Panc1 (cell line): ENCODE results near the gene FCSK. TPM values are rescaled to one million over a fixed set of nuclear protein-coding genes. Genes with fewer than 3 reads are reported as not detected.

Experiments
- ATAC-seq: fragments of 200-7000 bp; cut with Tn5 transposase; 2 replicates; pipeline ENCODE4 v1.9.1; 2020; ENCODE audit warnings: mild to moderate bottlenecking, moderate library complexity
- BruUV-seq: library from RNA; stranded (reverse); fragments of 400-500 nt; replicated peaks from 2 replicates; lab custom pipeline; 2021; lab: Mats Ljungman, UMichigan
- CTCF ChIA-PET: fragments of 300-600 bp; sonication (Branson Sonifier 250); formaldehyde crosslinking; loops from one replicate; lab custom pipeline; 2022; ENCODE audit warnings: antibody characterized with exemption; lab: Charles Lee
- POLR2A ChIA-PET: fragments of 300-600 bp; sonication (Branson Sonifier 250); formaldehyde crosslinking; loops from one replicate; lab custom pipeline; 2022; ENCODE audit warnings: antibody characterized with exemption; lab: Charles Lee
- DNase-seq: peaks from one replicate; pipeline ENCODE4 v3.0.0-alpha.2; 2010; ENCODE audit warnings: low read depth, low spot score
- H3K27ac ChIP-seq: 2 replicates; pipeline ENCODE4 v1.5.1; 2011; ENCODE audit warnings: mild to moderate bottlenecking, low read length, inconsistent platforms
- H3K27me3 ChIP-seq: fragments of 200-500 bp; sonication (Bioruptor generic); 2 replicates; pipeline ENCODE4 v1.6.0; 2014; ENCODE audit warnings: low read length, inconsistent platforms; ENCODE audit not compliant: control insufficient read depth, insufficient read depth
- H3K36me3 ChIP-seq: fragments of 200-500 bp; sonication (Bioruptor generic); 2 replicates; pipeline ENCODE4 v1.5.1; 2014; ENCODE audit warnings: inconsistent platforms, mild to moderate bottlenecking, low read length, moderate library complexity; ENCODE audit not compliant: control insufficient read depth, insufficient read depth
- H3K4me1 ChIP-seq: 2 replicates; pipeline ENCODE4 v1.5.1; 2011; ENCODE audit warnings: inconsistent platforms, mild to moderate bottlenecking, low read length, moderate library complexity; ENCODE audit not compliant: control insufficient read depth, insufficient read depth
- H3K4me3 ChIP-seq, 2 experiments: 2 replicates each; pipeline ENCODE4 v1.5.1; 2011 to 2012; ENCODE audit warnings: low read depth in 2 of 2, low read length in 2 of 2, mild to moderate bottlenecking in 2 of 2, inconsistent platforms in 1 of 2, moderate library complexity in 1 of 2
- H3K9me3 ChIP-seq: fragments of 200-500 bp; sonication (Bioruptor generic); 2 replicates; pipeline ENCODE4 v1.5.1; 2014; ENCODE audit warnings: low read depth, mild to moderate bottlenecking, inconsistent platforms, low read length, moderate library complexity; ENCODE audit not compliant: control insufficient read depth, insufficient read depth
- CTCF ChIP-seq: fragments of 450-650 bp; IDR thresholded peaks from 2 replicates; pipeline ENCODE4 v1.5.1; 2017; ENCODE audit warnings: mild to moderate bottlenecking
- POLR2AphosphoS5 ChIP-seq: IDR thresholded peaks from 2 replicates; pipeline ENCODE4 v1.6.1; 2012; ENCODE audit warnings: mild to moderate bottlenecking, low read depth, low read length, moderate library complexity
- REST ChIP-seq, 2 experiments: IDR thresholded peaks; 2 replicates each; pipeline ENCODE4 v1.6.1; 2011 to 2012; ENCODE audit warnings: low read depth in 2 of 2, control low read depth in 1 of 2, low read length in 1 of 2, mild to moderate bottlenecking in 1 of 2, moderate library complexity in 1 of 2; ENCODE audit not compliant: insufficient read depth in 1 of 2
- SIN3A ChIP-seq: IDR thresholded peaks from 2 replicates; pipeline ENCODE4 v1.6.1; 2012; ENCODE audit warnings: low read depth, mild to moderate bottlenecking, low read length, moderate library complexity, borderline replicate concordance; ENCODE audit not compliant: insufficient read depth
- TCF7L2 ChIP-seq: IDR thresholded peaks from 2 replicates; pipeline ENCODE4 v1.6.1; 2011; ENCODE audit warnings: mild to moderate bottlenecking, low read depth, low read length, inconsistent platforms
- in situ Hi-C: cut with HindIII; loops from 2 replicates; pipeline ENCODE4 v1.10.0; 2016; ENCODE audit warnings: low sequenced_read_pairs, low pct_unique_long_range_greater_than_20kb
- intact Hi-C: fragments of 100-400 bp; cut with micrococcal nuclease; formaldehyde crosslinking; loops from one replicate; pipeline ENCODE4 v1.10.0; 2022; ENCODE audit not compliant: unreplicated experiment
- total RNA-seq: library from RNA; stranded (reverse); gene quantifications from one replicate; pipeline ENCODE4 v1.2.1, GENCODE V29; 2021; ENCODE audit not compliant: unreplicated experiment

Gene FCSK
- total RNA-seq, 1 experiment from 2014 or later: 16.9 TPM

GRCh38 chr16:70493802-70494201 is 39.4 kb downstream of the FCSK start:
- H3K4me3 ChIP-seq: no peak overlapping the region
- CTCF ChIA-PET: no interaction called here
- H3K27me3 ChIP-seq: no peaks in the 10 kb centered on the region
- no peaks in the 10 kb centered on the region for H3K4me1 ChIP-seq
- in situ Hi-C loops (no loop called here), intact Hi-C loops (no loop called here)
- peaks cover 4% of the 10 kb centered on the region; the same call in 1 of the 2 replicates for H3K36me3 ChIP-seq
- no peak overlapping the region for H3K27ac ChIP-seq
- BruUV-seq: no TSS peak
- TF ChIP-seq TCF7L2 (no peak), REST (IDR thresholded peaks at IDR 0.05; ENCODE audit: insufficient read depth in 1 of 2, low read depth in 2 of 2, low read length in 1 of 2) (no peak), POLR2AphosphoS5 (no peak), SIN3A (no peak), CTCF (no peak)
- DNase-seq: no peak
- no peak for ATAC-seq
- H3K9me3 ChIP-seq: no peaks in the 10 kb centered on the region
- POLR2A ChIA-PET: no interaction called here

GRCh38 chr16:70494202-70494770 is 39.9 kb downstream of the FCSK start:
- BruUV-seq: no TSS peak
- Histone ChIP-seq H3K36me3 (peaks cover 4% of the 10 kb centered on the region; the same call in 1 of the 2 replicates), H3K27ac (no peak overlapping the region), H3K27me3 (no peaks in the 10 kb centered on the region), H3K4me3 (no peak overlapping the region), H3K4me1 (no peaks in the 10 kb centered on the region), H3K9me3 (no peaks in the 10 kb centered on the region)
- ChIA-PET POLR2A (interaction anchor here (0.7 kb wide), 1 partner anchor 1422 kb away, joined by 9 read pairs; no protein-coding TSS in a partner anchor), CTCF (no interaction called here)
- DNase-seq: no peak
- ATAC-seq: no peak
- intact Hi-C loops: no loop called here
- no peak for TF ChIP-seq REST (IDR thresholded peaks at IDR 0.05; ENCODE audit: insufficient read depth in 1 of 2, low read depth in 2 of 2, low read length in 1 of 2)
- no peak for TF ChIP-seq CTCF
- TF ChIP-seq POLR2AphosphoS5: no peak
- no peak for TF ChIP-seq SIN3A
- TF ChIP-seq TCF7L2: no peak
- in situ Hi-C loops: no loop called here
